Heart left ventricle (tissue), 13 donors: ENCODE measurements around the gene DOCK3.

Experiments used
- POLR2A ChIP-seq, 2 donors: fragments of 450-650 bp; IDR thresholded peaks; one replicate each; pipeline ENCODE4 v1.6.1; 2017; ENCODE audit warnings: antibody characterized with exemption in 2 of 2, mild to moderate bottlenecking in 2 of 2, moderate library complexity in 2 of 2
- TF ChIP-seq, protein P1 (sequence below), 12 donors: fragments of 200-600 bp; sonication (generic) in 4 of 12; IDR thresholded peaks; one replicate each; pipeline versions ENCODE4 v1.5.0 to v1.8.0; 2018 to 2022; ENCODE audit warnings: antibody characterized with exemption in 12 of 12, mild to moderate bottlenecking in 5 of 12
- donor health status: ischemic (EF 13 %, LVEDD 7.1; RV severe dilation, severe dysfunction).
- donor health status: DM: no; HTN: yes; CAD: no.
- donor health status: DM: no; HTN: no; CAD: no.
- donor health status: ischemic (EF 25% LVEDD 6.9; RV normal size, moderate dysfunction).
- donor health status: ischemic (EF 25% LVEDD 5.7; RV mildly dilated, moderate dysfunction).
- donor health status: ischemic (EF 35%, LVEDD 5.7; RV mildly dilated, moderate dysfunction).
- donor health status: nonischemic (EF 11% LVEDD 7.7; RV severe dilation, severe dysfunction).
- donor health status: DM: yes; HTN: yes; CAD: no.
- donor health status: PGD.
- donor health status: ischemic (EF 29% LVEDD 5.4; RV normal size, mild dysfunction).
- donor health status: nonischemic (EF 23%, LVEDD 6.1; RV moderate dilation, normal function).

DNA sequence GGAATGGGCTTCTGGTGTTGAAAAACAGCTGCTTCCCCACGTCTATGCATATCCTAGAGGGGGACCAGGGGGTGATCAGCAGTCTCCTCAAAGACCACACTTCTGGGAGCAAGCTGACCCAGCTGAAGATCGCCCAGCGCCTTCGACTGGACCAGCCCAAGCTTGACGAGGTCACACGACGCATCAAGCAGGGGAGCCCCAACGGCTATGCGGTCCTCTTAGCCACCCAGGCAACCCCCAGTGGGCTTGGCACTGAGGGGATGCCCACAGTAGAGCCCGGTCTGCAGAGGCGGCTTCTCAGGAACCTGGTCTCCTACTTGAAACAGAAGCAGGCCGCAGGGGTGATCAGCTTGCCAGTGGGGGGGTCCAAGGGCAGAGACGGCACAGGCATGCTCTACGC is 718.8 kb downstream of the DOCK3 start:
- TF ChIP-seq, protein P1, sequence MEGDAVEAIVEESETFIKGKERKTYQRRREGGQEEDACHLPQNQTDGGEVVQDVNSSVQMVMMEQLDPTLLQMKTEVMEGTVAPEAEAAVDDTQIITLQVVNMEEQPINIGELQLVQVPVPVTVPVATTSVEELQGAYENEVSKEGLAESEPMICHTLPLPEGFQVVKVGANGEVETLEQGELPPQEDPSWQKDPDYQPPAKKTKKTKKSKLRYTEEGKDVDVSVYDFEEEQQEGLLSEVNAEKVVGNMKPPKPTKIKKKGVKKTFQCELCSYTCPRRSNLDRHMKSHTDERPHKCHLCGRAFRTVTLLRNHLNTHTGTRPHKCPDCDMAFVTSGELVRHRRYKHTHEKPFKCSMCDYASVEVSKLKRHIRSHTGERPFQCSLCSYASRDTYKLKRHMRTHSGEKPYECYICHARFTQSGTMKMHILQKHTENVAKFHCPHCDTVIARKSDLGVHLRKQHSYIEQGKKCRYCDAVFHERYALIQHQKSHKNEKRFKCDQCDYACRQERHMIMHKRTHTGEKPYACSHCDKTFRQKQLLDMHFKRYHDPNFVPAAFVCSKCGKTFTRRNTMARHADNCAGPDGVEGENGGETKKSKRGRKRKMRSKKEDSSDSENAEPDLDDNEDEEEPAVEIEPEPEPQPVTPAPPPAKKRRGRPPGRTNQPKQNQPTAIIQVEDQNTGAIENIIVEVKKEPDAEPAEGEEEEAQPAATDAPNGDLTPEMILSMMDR (IDR thresholded peaks at IDR 0.05): no peak
- TF ChIP-seq POLR2A (IDR thresholded peaks at IDR 0.05): no peak
